Fibroblast of skin of left quadriceps (primary cell): ENCODE measurements around the gene CPED1.
A peak's percentile ranks its signal among the peaks of the same experiment; 100 is the strongest.
"Not testable (repeated sequence)": the region's sequence is repeated elsewhere in the genome, so short reads cannot be mapped to it uniquely, and the experiment has no call there.

Experiments
- DNase-seq, 2 experiments: peaks; one replicate each; pipeline ENCODE4 v3.0.0-alpha.2; 2013; ENCODE audit warnings: low read depth in 2 of 2

CPED1 gene

GRCh38 chr7:121307021-121307574 lies 318.6 kb downstream of the CPED1 start:
- DNase-seq, result no peak

GRCh38 chr7:121313220-121313792 lies 324.8 kb downstream of the CPED1 start:
- no peak for DNase-seq

GRCh38 chr7:121313793-121314676 lies 325.5 kb downstream of the CPED1 start:
- DNase-seq, result peak; percentile 59 to 64

GRCh38 chr7:121315170-121315569 lies 326.7 kb downstream of the CPED1 start:
- not testable (repeated sequence) for DNase-seq

GRCh38 chr7:121322460-121322859 lies 333.9 kb downstream of the CPED1 start:
- DNase-seq, result no peak

- DNase-seq, result no peak
These were observed 335.2 kb downstream of the CPED1 start for GRCh38 chr7:121323515-121324302.

- DNase-seq, result no peak
These were observed 339.2 kb downstream of the CPED1 start for GRCh38 chr7:121327671-121328070.

GRCh38 chr7:121328508-121329190 lies 340.1 kb downstream of the CPED1 start, which contains the start of gene WNT16:
Gene WNT16 (plus strand): TSS chr7:121329000. CDS start chr7:121329293, 293 bp downstream.
- DNase-seq, result no peak

- no peak for DNase-seq
These were observed 340.9 kb downstream of the CPED1 start for GRCh38 chr7:121329191-121330052.

GRCh38 chr7:121330053-121330833 lies 341.7 kb downstream of the CPED1 start:
- no peak for DNase-seq

GRCh38 chr7:121331048-121331447 lies 342.5 kb downstream of the CPED1 start:
- DNase-seq, result no peak

- no peak for DNase-seq
These were observed 343.1 kb downstream of the CPED1 start for GRCh38 chr7:121331574-121331973.

GRCh38 chr7:121334376-121334775 lies 345.9 kb downstream of the CPED1 start:
- no peak for DNase-seq

GRCh38 chr7:121334875-121335648 lies 346.6 kb downstream of the CPED1 start:
- peak; percentile 71 to 75 for DNase-seq

- no peak for DNase-seq
These were observed 348.1 kb downstream of the CPED1 start for GRCh38 chr7:121336579-121336978.

GRCh38 chr7:121337398-121337797 lies 348.9 kb downstream of the CPED1 start:
- no peak for DNase-seq

GRCh38 chr7:121339082-121339481 lies 350.6 kb downstream of the CPED1 start:
- DNase-seq, result no peak

- no peak for DNase-seq
These were observed 353.4 kb downstream of the CPED1 start for GRCh38 chr7:121341933-121342332.

GRCh38 chr7:121342631-121343030 lies 354.1 kb downstream of the CPED1 start:
- no peak for DNase-seq
